ENCODE results near the gene TENM3.

GRCh38 chr4:182643801-182644682, 400.8 kb downstream of the TENM3 start:
- TF ChIP-seq CTCF (IDR thresholded peaks at IDR 0.05; ENCODE audit: insufficient read depth, low read length, poor library complexity, severe bottlenecking) (no peak), EZH2phosphoT487 (conservative IDR thresholded peaks at IDR 0.05; ENCODE audit: low read length) (no peak)
